Neural progenitor cell (in vitro differentiated cells): ENCODE results near the gene UTS2B. TPM values are rescaled to one million over a fixed set of nuclear protein-coding genes. Genes with fewer than 3 reads are reported as not detected.

Source experiments
- DNase-seq: peaks from one replicate; pipeline ENCODE4 v3.0.0-alpha.2; 2016; ENCODE audit warnings: low spot score
- H2AFZ ChIP-seq: fragments of 200-600 bp; sonication (generic); replicated peaks from 2 replicates; pipeline ENCODE4 v1.6.1; 2016; ENCODE audit warnings: antibody characterized with exemption
- H3F3A ChIP-seq: fragments of 200-600 bp; sonication (generic); 2 replicates; pipeline ENCODE4 v1.6.1; 2016; ENCODE audit warnings: antibody characterized with exemption, low read depth
- H3K27ac ChIP-seq: fragments of 200-600 bp; sonication (generic); 2 replicates; pipeline ENCODE4 v1.5.1; 2016; ENCODE audit warnings: mild to moderate bottlenecking
- H3K27me3 ChIP-seq: fragments of 200-600 bp; sonication (generic); 2 replicates; pipeline ENCODE4 v1.6.1; 2016; ENCODE audit warnings: mild to moderate bottlenecking, moderate library complexity
- H3K36me3 ChIP-seq: fragments of 200-600 bp; sonication (generic); 2 replicates; pipeline ENCODE4 v1.5.1; 2016
- H3K4me1 ChIP-seq: fragments of 200-600 bp; sonication (generic); 2 replicates; pipeline ENCODE4 v1.6.1; 2016; ENCODE audit warnings: mixed run types
- H3K4me2 ChIP-seq: fragments of 200-600 bp; sonication (generic); 2 replicates; pipeline ENCODE4 v1.6.1; 2016
- H3K4me3 ChIP-seq: fragments of 200-600 bp; sonication (generic); 2 replicates; pipeline ENCODE4 v1.5.1; 2016
- H3K79me2 ChIP-seq: fragments of 200-600 bp; sonication (generic); 2 replicates; pipeline ENCODE4 v1.6.1; 2016; ENCODE audit warnings: low read depth
- H3K9ac ChIP-seq: fragments of 200-600 bp; sonication (generic); 2 replicates; pipeline ENCODE4 v1.6.1; 2016
- H3K9me3 ChIP-seq: fragments of 200-600 bp; sonication (generic); 2 replicates; pipeline ENCODE4 v1.5.1; 2016; ENCODE audit warnings: low read depth
- H4K20me1 ChIP-seq: fragments of 200-600 bp; sonication (generic); 2 replicates; pipeline ENCODE4 v1.6.1; 2016; ENCODE audit warnings: low read depth
- H3K27ac Mint-ChIP-seq: 3 replicates; pipeline ENCODE4 v1.8.0; 2021; ENCODE audit warnings: mixed read lengths
- H3K27me3 Mint-ChIP-seq: 2 replicates; pipeline ENCODE4 v1.8.0; 2022; ENCODE audit warnings: low read depth, mild to moderate bottlenecking, inconsistent platforms, moderate library complexity, mixed read lengths; ENCODE audit not compliant: insufficient read depth
- H3K36me3 Mint-ChIP-seq: 3 replicates; pipeline ENCODE4 v1.8.0; 2021; ENCODE audit warnings: mixed read lengths
- H3K4me1 Mint-ChIP-seq: 3 replicates; pipeline ENCODE4 v1.8.0; 2021; ENCODE audit warnings: mixed read lengths
- H3K4me3 Mint-ChIP-seq: 3 replicates; pipeline ENCODE4 v1.8.0; 2021; ENCODE audit warnings: mild to moderate bottlenecking, moderate library complexity, mixed read lengths
- H3K9me3 Mint-ChIP-seq: 3 replicates; pipeline ENCODE4 v1.8.0; 2020; ENCODE audit warnings: mixed read lengths
- EZH2 ChIP-seq: fragments of 200-600 bp; sonication (generic); IDR thresholded peaks from 2 replicates; pipeline ENCODE4 v1.6.1; 2017; ENCODE audit warnings: antibody characterized with exemption, mild to moderate bottlenecking, moderate library complexity
- EZH2phosphoT487 ChIP-seq: fragments of 200-600 bp; sonication (generic); IDR thresholded peaks from 2 replicates; pipeline ENCODE4 v1.6.1; 2017; ENCODE audit warnings: antibody characterized with exemption
- total RNA-seq: library from RNA; depleted of rRNA; stranded (reverse); fragments of >200 nt; gene quantifications from 2 replicates; pipeline ENCODE4 v1.2.3, GENCODE V29; 2015; ENCODE audit warnings: low replicate concordance
- TF ChIP-seq, protein P1 (sequence below): fragments of 200-600 bp; sonication (generic); IDR thresholded peaks from 2 replicates; pipeline ENCODE4 v1.5.1; 2017; ENCODE audit warnings: antibody characterized with exemption, mild to moderate bottlenecking

The UTS2B gene
- total RNA-seq, 1 donor from 2014 or later, result not detected

DNA sequence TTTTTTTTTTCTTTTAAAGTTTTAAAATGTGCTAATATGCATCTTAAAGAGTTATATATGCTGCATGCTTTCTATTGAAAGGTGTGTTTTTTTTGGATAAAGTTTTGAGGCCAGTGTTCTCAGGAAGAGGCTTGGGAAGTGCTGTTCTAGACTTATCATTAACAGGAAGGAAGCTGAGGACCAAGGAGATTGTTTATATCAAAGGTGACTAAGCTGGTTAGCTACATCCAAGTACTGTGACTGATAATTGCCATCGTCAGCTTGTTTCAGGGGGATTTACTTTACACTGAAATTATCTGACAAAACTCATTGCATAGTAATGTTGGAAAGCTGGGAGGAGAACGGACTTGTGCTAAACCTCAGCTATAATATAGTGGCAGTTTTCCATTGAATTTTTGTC lies 36.3 kb upstream of the UTS2B start:
- Histone ChIP-seq H3K36me3 (no peaks in the 10 kb centered on the region), H3K27me3 (no peaks in the 10 kb centered on the region), H4K20me1 (no peaks in the 10 kb centered on the region), H2AFZ (no peak overlapping the region), H3K27ac (no peak overlapping the region), H3F3A (no peaks in the 10 kb centered on the region), H3K79me2 (no peaks in the 10 kb centered on the region), H3K4me2 (no peak overlapping the region), H3K4me1 (peaks cover 2% of the 10 kb centered on the region), H3K4me3 (no peak overlapping the region), H3K9me3 (no peaks in the 10 kb centered on the region), H3K9ac (no peak overlapping the region)
- Mint-ChIP-seq H3K9me3 (no peaks in the 10 kb centered on the region), H3K4me1 (no peaks in the 10 kb centered on the region), H3K27me3 (no peaks in the 10 kb centered on the region), H3K4me3 (no peak overlapping the region), H3K27ac (no peak overlapping the region), H3K36me3 (peaks cover 29% of the 10 kb centered on the region)
- TF ChIP-seq EZH2phosphoT487, result no peak
- no peak for DNase-seq

DNA sequence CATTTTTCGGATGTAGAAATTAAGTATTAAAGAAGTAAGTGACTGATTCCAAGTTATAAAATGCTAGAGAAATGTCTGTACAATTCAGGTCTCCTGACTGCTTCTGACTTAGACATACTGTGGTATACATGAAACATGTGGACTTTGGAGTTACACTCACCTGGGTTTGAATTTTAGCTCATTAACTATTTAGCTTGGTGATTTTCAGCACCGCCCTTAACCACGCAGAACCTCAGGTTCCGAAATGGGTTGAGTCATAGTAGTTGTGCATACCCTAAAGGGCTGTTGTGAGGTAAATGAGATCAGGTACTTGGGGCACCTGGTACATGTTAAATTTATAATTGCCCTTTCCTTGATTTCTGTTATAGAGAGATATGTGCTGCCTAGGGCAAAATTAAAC lies 32.9 kb upstream of the UTS2B start:
- H3K27ac ChIP-seq, result no peak overlapping the region
- peaks cover 4% of the 10 kb centered on the region for H3K36me3 ChIP-seq
- Mint-ChIP-seq H3K27me3 (no peaks in the 10 kb centered on the region), H3K27ac (no peak overlapping the region), H3K9me3 (no peaks in the 10 kb centered on the region), H3K4me3 (no peak overlapping the region), H3K36me3 (peaks cover 43% of the 10 kb centered on the region), H3K4me1 (peaks cover 4% of the 10 kb centered on the region)
- no peaks in the 10 kb centered on the region for H3K9me3 ChIP-seq
- H3K4me1 ChIP-seq, result peaks cover 14% of the 10 kb centered on the region
- H3K9ac ChIP-seq, result no peak overlapping the region
- no peaks in the 10 kb centered on the region for H3K79me2 ChIP-seq
- no peaks in the 10 kb centered on the region for H3K27me3 ChIP-seq
- H2AFZ ChIP-seq, result no peak overlapping the region
- H3K4me2 ChIP-seq, result no peak overlapping the region
- H3F3A ChIP-seq, result no peaks in the 10 kb centered on the region
- TF ChIP-seq, protein P1, sequence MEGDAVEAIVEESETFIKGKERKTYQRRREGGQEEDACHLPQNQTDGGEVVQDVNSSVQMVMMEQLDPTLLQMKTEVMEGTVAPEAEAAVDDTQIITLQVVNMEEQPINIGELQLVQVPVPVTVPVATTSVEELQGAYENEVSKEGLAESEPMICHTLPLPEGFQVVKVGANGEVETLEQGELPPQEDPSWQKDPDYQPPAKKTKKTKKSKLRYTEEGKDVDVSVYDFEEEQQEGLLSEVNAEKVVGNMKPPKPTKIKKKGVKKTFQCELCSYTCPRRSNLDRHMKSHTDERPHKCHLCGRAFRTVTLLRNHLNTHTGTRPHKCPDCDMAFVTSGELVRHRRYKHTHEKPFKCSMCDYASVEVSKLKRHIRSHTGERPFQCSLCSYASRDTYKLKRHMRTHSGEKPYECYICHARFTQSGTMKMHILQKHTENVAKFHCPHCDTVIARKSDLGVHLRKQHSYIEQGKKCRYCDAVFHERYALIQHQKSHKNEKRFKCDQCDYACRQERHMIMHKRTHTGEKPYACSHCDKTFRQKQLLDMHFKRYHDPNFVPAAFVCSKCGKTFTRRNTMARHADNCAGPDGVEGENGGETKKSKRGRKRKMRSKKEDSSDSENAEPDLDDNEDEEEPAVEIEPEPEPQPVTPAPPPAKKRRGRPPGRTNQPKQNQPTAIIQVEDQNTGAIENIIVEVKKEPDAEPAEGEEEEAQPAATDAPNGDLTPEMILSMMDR, result no peak
- no peak for TF ChIP-seq EZH2phosphoT487
- TF ChIP-seq EZH2, result no peak
- no peaks in the 10 kb centered on the region for H4K20me1 ChIP-seq
- H3K4me3 ChIP-seq, result no peak overlapping the region
- no peak for DNase-seq

DNA sequence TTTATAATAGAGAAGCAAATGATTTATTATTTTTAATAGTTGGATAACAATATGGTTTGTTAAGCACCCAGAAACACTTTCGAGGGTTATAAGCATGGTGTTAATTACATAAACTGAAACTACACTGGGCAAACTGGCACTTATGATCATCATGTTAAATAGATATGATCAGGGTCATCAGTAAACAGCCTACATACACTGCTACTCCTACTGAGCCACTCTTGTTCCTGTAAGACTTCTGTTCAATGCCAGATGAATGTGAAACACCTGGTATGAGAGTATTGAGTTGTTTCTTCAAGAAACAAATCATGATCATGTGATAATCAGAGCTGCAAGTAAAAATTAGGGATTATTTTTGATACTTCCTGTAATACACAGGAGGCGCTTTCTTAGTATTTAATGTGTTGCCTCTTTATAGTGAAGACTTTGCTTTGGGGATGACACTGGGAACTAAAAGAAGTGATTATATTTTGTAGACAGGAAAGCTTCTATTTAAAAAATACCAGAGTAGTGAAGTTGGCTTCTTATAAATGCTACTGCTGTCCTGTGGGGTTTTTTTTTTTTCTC lies 32.3 kb upstream of the UTS2B start:
- no peaks in the 10 kb centered on the region for H3K27me3 ChIP-seq
- Mint-ChIP-seq H3K4me3 (no peak overlapping the region), H3K4me1 (peaks cover 4% of the 10 kb centered on the region), H3K9me3 (no peaks in the 10 kb centered on the region), H3K36me3 (peaks cover 47% of the 10 kb centered on the region), H3K27me3 (no peaks in the 10 kb centered on the region), H3K27ac (no peak overlapping the region)
- no peak overlapping the region for H3K27ac ChIP-seq
- H2AFZ ChIP-seq, result no peak overlapping the region
- TF ChIP-seq, protein P1, result no peak
- TF ChIP-seq EZH2 (no peak), EZH2phosphoT487 (no peak)
- peaks cover 14% of the 10 kb centered on the region for H3K4me1 ChIP-seq
- peaks cover 4% of the 10 kb centered on the region for H3K36me3 ChIP-seq
- no peaks in the 10 kb centered on the region for H3F3A ChIP-seq
- no peaks in the 10 kb centered on the region for H4K20me1 ChIP-seq
- H3K9ac ChIP-seq, result no peak overlapping the region
- H3K79me2 ChIP-seq, result no peaks in the 10 kb centered on the region
- no peak overlapping the region for H3K4me2 ChIP-seq
- no peaks in the 10 kb centered on the region for H3K9me3 ChIP-seq
- no peak for DNase-seq
- no peak overlapping the region for H3K4me3 ChIP-seq

DNA sequence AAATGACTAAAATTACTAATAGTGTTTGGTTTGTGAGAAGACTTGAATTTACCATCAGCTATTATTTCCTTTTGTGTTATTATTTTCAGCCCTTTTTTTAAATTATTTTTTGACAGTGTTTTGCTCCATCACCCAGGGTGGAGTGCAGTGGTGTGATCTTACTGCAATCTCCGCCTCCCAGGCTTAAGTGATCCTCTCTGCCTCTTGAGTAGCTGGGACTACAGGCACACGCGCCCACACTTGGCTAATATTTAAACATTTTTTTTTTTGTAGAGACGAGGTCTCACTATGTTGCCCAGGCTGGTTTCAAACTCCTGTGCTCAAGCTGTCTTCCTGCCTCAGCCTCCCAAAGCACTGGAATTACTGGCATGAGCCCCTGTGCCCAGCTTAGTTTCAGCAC lies 31.7 kb upstream of the UTS2B start:
- no peak overlapping the region for H3K4me2 ChIP-seq
- H3K36me3 Mint-ChIP-seq, result peaks cover 52% of the 10 kb centered on the region
- peaks cover 15% of the 10 kb centered on the region for H3K4me1 ChIP-seq
- TF ChIP-seq, protein P1, result no peak
- no peak for TF ChIP-seq EZH2
- TF ChIP-seq EZH2phosphoT487, result no peak
- no peaks in the 10 kb centered on the region for H3K79me2 ChIP-seq
- H3K36me3 ChIP-seq, result peaks cover 4% of the 10 kb centered on the region
- H3K4me3 ChIP-seq, result no peak overlapping the region
- no peak overlapping the region for H3K27ac Mint-ChIP-seq
- H3K27me3 Mint-ChIP-seq, result no peaks in the 10 kb centered on the region
- no peak for DNase-seq
- no peaks in the 10 kb centered on the region for H3K9me3 Mint-ChIP-seq
- no peak overlapping the region for H2AFZ ChIP-seq
- no peaks in the 10 kb centered on the region for H3F3A ChIP-seq
- H3K27ac ChIP-seq, result no peak overlapping the region
- no peaks in the 10 kb centered on the region for H3K27me3 ChIP-seq
- H3K4me1 Mint-ChIP-seq, result peaks cover 4% of the 10 kb centered on the region
- H4K20me1 ChIP-seq, result no peaks in the 10 kb centered on the region
- no peaks in the 10 kb centered on the region for H3K9me3 ChIP-seq
- H3K4me3 Mint-ChIP-seq, result no peak overlapping the region
- H3K9ac ChIP-seq, result no peak overlapping the region
